Stimulated activated memory B cell treated with anti-CD40 and anti-IgM and Interleukin-4, amounts not matched to agents 10 μg/mL and 1 μg/mL and 100 μg/mL, for 72 hours (primary cell): ENCODE measurements around the gene SF3B3.

Source experiments
- ATAC-seq: fragments of 150-1000 bp; cut with Tn5 transposase; 2 replicates; pipeline ENCODE4 v1.10.0; 2021
- H3K27ac Mint-ChIP-seq: one replicate; pipeline ENCODE4 v1.8.0; 2022; ENCODE audit warnings: mild to moderate bottlenecking, mixed read lengths
- H3K27me3 Mint-ChIP-seq: one replicate; pipeline ENCODE4 v1.8.0; 2022; ENCODE audit warnings: mixed read lengths
- H3K36me3 Mint-ChIP-seq: one replicate; pipeline ENCODE4 v1.8.0; 2022; ENCODE audit warnings: mixed read lengths
- H3K4me1 Mint-ChIP-seq: one replicate; pipeline ENCODE4 v1.8.0; 2022; ENCODE audit warnings: mixed read lengths
- H3K4me3 Mint-ChIP-seq: one replicate; pipeline ENCODE4 v1.8.0; 2022; ENCODE audit warnings: mild to moderate bottlenecking, moderate library complexity, mixed read lengths
- H3K9me3 Mint-ChIP-seq: one replicate; pipeline ENCODE4 v1.8.0; 2022; ENCODE audit warnings: mixed read lengths

SF3B3 gene

DNA sequence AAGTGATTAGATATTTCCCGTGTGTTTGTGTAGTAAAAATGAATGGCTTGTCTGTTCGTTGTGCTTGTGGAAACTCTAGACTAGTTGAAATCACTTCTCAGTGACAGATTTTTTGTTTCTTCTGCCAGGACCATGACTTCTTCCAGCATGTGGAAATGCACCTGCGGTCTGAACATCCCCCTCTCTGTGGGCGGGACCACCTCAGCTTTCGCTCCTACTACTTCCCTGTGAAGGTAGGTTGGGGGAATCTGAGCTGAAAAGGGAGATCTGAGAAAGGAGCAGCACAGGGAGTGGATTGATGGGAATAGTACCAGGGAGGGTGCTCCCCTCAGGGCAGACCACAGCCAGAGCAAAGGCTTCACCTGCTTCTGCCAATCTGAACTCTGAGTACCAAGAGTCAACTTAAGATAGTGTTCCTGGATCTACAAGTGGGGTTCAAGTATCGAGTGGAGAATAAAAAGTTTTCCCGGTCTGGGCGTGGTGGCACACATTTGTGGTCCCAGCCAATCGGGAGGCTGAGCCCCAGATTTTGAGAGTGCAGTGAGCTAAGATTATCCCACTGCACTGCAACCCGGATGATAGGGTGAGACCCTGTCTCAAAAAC, 47.5 kb downstream of the SF3B3 start:
- no peak overlapping the region for H3K27ac Mint-ChIP-seq
- ATAC-seq: no peak
- H3K4me1 Mint-ChIP-seq: peaks cover under 1% of the 10 kb centered on the region
- H3K36me3 Mint-ChIP-seq: peaks cover 74% of the 10 kb centered on the region
- H3K9me3 Mint-ChIP-seq: no peaks in the 10 kb centered on the region
- no peaks in the 10 kb centered on the region for H3K27me3 Mint-ChIP-seq
- no peak overlapping the region for H3K4me3 Mint-ChIP-seq

DNA sequence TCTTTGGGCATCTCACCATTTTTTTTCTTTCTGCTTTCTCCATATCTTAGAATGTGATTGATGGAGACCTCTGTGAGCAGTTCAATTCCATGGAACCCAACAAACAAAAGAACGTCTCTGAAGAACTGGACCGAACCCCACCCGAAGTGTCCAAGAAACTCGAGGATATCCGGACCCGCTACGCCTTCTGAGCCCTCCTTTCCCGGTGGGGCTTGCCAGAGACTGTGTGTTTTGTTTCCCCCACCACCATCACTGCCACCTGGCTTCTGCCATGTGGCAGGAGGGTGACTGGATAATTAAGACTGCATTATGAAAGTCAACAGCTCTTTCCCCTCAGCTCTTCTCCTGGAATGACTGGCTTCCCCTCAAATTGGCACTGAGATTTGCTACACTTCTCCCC, 48.0 kb downstream of the SF3B3 start:
- Mint-ChIP-seq H3K27me3 (no peaks in the 10 kb centered on the region), H3K27ac (no peak overlapping the region), H3K4me1 (peaks cover 6% of the 10 kb centered on the region), H3K4me3 (no peak overlapping the region), H3K36me3 (peaks cover 74% of the 10 kb centered on the region), H3K9me3 (no peaks in the 10 kb centered on the region)
- ATAC-seq: no peak

DNA sequence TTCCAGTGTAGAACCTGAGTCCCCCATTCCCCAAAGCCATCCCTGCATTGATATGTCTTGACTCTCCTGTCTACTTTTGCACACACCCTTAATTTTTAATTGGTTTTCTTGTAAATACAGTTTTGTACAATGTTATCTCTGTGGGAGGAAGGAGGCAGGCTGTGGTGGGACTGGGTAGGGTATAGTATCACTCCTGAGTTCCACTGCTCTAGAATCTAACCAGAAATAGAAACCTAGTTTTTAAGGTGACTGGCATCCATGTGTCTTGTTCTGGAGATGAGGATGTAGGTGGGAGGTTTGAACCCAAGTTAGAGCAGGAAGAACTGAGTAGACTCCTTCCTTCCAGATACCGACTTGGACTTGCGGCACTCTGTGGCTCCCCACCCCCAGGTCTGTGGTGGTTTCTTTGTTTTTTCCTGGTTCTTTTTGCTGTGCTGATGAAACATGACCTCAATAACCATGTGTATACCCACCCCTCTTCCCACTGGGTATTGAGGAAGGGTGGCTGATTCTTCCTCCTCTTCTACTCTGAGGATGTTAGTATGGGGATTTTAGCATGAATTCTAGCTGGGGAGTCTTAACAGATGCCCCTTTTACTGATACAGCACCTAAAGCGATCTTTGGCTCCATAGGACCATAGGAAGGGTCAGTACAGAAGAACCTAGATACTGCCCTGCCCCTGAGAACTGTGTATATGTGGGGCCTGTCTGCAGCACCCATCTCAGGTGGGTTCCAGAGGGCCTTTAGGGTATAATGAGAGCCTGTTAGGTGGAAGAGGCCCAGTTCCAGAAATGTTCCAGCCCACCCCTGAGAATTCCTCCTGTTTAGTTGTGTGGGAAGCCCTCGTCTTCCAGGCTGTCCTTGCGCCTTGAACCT, 48.7 kb downstream of the SF3B3 start:
- no peak for ATAC-seq
- no peak overlapping the region for H3K27ac Mint-ChIP-seq
- H3K4me1 Mint-ChIP-seq: peaks cover 7% of the 10 kb centered on the region

DNA sequence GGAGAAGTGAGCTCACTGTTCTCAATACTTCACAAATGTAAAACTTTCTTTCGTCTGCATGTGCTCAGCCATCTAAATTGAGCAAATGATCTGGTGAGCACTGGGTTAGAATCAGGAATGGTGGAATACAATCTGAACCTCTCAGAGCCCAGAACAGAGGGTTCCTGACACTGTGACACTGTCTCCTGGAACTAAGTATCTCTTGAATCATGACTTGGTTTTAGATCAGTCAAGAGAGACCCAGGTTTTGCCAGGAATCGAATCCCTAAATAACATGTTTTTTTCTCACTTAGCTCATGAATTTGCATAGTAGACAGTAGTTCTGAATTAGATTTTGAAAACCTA, 49.3 kb downstream of the SF3B3 start:
- H3K27me3 Mint-ChIP-seq: no peaks in the 10 kb centered on the region
- no peaks in the 10 kb centered on the region for H3K9me3 Mint-ChIP-seq
- H3K27ac Mint-ChIP-seq: no peak overlapping the region
- ATAC-seq: no peak
- H3K4me3 Mint-ChIP-seq: no peak overlapping the region
- H3K4me1 Mint-ChIP-seq: peaks cover 7% of the 10 kb centered on the region
- peaks cover 65% of the 10 kb centered on the region for H3K36me3 Mint-ChIP-seq

More for the DNA sequence above, 48.7 kb downstream of the SF3B3 start:
- no peaks in the 10 kb centered on the region for H3K9me3 Mint-ChIP-seq
- H3K27me3 Mint-ChIP-seq: no peaks in the 10 kb centered on the region
- H3K36me3 Mint-ChIP-seq: peaks cover 68% of the 10 kb centered on the region
- H3K4me3 Mint-ChIP-seq: no peak overlapping the region

DNA sequence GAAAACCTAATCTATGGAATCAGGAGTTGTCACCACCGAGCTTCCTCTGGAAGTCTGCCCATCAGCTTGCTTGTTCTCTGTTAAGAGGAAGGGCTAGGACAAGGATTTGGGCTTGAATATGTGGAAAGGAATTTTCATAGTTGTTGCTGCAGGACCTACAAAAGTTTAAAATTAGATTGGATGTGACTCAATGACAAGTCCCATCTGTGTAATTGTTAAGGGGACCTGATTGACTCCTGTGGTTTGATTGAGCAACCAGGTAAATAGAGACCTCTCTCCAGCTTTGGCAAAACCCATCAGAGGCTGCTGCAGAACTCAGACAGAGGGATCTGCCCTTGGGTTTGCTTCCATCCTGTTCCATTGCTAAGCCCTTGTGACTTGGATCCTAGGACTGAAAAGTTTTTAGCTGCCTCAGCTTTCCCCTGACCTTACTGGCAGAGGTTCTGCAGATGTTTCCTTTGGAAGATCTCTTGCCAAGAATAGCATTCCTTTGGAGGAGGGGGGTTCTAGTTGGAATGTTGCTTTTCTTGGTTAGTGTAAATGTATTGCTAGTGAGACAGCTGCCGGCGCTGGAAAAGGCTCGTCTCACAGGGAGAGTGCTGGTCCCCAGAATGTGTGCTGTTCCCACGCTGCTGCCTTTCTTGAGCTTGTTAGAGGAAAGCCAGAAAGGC, 50.0 kb downstream of the SF3B3 start:
- no peak overlapping the region for H3K4me3 Mint-ChIP-seq
- no peak for ATAC-seq
- H3K4me1 Mint-ChIP-seq: peaks cover 7% of the 10 kb centered on the region
- H3K27me3 Mint-ChIP-seq: no peaks in the 10 kb centered on the region
- peaks cover 58% of the 10 kb centered on the region for H3K36me3 Mint-ChIP-seq
- H3K27ac Mint-ChIP-seq: no peak overlapping the region
- no peaks in the 10 kb centered on the region for H3K9me3 Mint-ChIP-seq

DNA sequence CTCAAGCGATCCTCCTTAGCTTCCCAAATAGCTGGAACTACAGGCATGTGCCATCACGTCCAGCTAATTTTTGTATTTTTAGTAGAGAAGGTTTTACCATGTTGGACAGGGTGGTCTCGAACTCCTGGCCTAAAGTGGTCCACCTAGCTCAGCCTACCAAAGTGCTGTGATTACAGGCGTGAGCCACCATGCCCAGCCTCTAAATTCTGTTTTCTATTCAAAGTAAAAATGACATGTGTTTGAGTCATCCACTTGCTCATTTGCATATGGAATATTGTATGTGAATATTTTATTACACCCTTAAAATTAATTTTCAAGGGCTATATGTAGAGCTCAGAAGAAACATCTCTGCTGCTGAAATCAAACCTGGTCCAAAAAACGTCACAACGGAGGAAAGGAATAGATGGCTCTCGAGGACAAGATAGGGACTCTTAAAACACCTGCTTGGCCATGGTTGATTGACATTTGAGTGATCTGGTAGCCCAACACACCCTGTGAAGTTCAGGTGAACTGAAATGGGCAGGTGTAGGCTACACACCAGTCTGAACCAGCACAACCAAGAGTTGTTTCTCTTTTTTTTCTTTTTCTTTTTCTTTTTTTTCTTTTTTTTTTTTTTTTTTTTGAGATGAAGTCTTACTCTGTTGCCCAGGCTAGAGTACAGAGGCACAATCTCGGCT, 51.1 kb downstream of the SF3B3 start:
- Mint-ChIP-seq H3K27ac (peak overlapping the region; percentile 40), H3K36me3 (peaks cover 47% of the 10 kb centered on the region), H3K4me3 (no peak overlapping the region), H3K4me1 (peaks cover 7% of the 10 kb centered on the region), H3K27me3 (no peaks in the 10 kb centered on the region), H3K9me3 (no peaks in the 10 kb centered on the region)
- no peak for ATAC-seq

DNA sequence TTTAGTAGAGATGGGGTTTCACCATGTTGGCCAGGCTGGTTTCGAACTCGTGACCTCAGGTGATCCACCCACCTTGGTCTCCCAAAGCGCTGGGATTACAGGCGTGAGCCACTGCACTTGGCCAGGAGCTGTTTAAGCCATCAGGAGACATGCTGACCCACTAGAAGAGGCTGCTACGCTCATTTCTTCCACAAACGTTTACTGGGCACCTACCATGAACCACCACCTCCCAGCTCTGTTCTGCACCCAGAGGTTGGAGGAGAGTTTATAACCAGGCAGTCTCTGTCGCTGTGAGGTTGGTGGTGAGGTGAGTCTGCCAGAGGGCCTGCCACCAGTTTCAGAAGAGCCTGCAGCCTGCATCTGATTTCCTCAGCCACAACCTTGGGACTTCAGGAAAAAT, 51.8 kb downstream of the SF3B3 start:
- Mint-ChIP-seq H3K27ac (no peak overlapping the region), H3K4me3 (no peak overlapping the region)

DNA sequence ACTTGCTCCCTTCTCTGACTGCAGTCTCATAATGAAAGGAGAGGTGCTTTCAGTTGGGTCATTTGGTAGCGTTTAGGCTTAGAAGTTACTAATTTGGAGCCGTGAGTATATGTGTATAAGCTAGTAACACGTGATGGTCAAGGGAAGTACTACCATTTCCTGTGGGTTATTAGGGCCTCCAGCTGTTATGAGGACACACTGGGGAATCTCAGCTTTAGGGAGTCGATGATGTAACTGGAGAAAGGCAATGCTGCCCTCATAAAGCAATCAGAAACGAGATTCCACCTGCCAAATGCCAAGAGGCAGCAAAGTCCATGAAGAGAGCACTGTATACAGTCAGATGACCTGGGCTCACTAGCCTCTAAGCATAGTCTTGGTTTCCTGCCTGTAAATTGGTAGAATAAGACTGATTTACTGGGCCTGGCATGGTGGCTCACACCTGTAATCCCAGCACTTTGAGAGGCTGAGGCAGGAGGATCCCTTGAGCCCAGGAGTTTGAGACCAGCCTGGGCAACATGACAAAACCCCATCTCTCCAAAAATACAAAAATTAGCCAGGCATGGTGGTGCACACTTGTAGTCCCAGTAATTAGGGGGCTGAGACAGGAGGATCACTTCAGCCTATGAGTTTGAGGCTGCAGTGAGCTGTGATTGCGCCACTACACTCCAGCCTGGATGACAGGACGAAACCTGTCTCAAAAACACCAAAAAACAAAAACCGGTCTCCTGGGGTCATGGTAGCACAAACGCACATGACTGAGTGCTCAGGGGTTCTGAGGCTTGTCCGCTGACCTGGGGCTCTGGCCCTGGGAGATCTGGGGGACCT, 53.0 kb downstream of the SF3B3 start:
- Mint-ChIP-seq H3K27me3 (no peaks in the 10 kb centered on the region), H3K9me3 (no peaks in the 10 kb centered on the region), H3K4me3 (no peak overlapping the region), H3K4me1 (peaks cover 7% of the 10 kb centered on the region), H3K27ac (peak overlapping the region; percentile 14), H3K36me3 (peaks cover 32% of the 10 kb centered on the region)
- peak; percentile 56 for ATAC-seq

More for the DNA sequence above, 51.8 kb downstream of the SF3B3 start:
- H3K27me3 Mint-ChIP-seq: no peaks in the 10 kb centered on the region
- H3K4me1 Mint-ChIP-seq: peaks cover 7% of the 10 kb centered on the region
- no peak for ATAC-seq
- no peaks in the 10 kb centered on the region for H3K9me3 Mint-ChIP-seq
- H3K36me3 Mint-ChIP-seq: peaks cover 44% of the 10 kb centered on the region

DNA sequence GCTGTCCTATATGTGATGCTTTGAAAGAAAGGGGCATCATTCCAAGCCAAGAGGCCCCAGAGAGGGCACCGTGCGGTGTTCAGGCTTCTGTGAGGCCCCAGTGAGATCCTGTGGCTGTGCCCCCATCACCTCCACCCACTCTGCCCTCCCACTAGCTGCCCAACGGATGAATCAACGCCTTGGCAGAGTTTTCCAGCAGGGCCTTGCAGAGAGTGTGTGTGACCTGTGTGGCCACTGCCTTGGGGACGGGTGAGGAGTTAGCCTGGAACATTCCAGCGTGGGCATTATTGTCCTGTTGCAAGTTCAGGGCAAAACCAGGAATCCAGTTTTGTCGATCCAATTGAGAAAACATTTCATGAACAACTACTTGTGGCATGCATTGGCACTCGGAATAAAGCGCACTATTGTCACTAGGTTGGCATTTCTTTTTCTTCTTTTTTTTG, 53.7 kb downstream of the SF3B3 start:
- ATAC-seq: no peak
- peaks cover 25% of the 10 kb centered on the region for H3K36me3 Mint-ChIP-seq
- H3K9me3 Mint-ChIP-seq: no peaks in the 10 kb centered on the region
- peaks cover 7% of the 10 kb centered on the region for H3K4me1 Mint-ChIP-seq
- H3K4me3 Mint-ChIP-seq: no peak overlapping the region
- no peaks in the 10 kb centered on the region for H3K27me3 Mint-ChIP-seq
- H3K27ac Mint-ChIP-seq: peak overlapping the region; percentile 14

DNA sequence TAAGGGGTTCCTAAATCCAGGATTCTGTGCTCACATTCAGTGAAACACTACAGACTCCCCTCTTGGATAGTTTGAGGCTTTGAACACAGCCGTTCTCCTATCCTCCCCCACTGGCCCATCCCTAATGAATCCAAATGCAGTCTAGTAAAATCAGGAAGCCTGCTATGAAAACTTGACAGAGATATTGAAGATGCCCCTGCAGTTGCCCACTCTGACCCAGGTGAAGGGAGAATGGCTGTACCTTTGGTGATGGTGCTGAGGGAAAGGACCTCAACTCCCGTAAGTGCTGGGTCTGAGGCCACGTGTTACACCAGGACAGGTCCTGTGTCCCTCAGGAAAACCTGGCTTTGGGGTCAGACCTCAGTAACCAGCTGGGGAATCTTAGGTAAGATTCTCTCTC, 54.4 kb downstream of the SF3B3 start:
- Mint-ChIP-seq H3K4me1 (peaks cover 7% of the 10 kb centered on the region), H3K4me3 (no peak overlapping the region), H3K27ac (no peak overlapping the region), H3K9me3 (no peaks in the 10 kb centered on the region), H3K27me3 (no peaks in the 10 kb centered on the region), H3K36me3 (peaks cover 18% of the 10 kb centered on the region)
- ATAC-seq: no peak

DNA sequence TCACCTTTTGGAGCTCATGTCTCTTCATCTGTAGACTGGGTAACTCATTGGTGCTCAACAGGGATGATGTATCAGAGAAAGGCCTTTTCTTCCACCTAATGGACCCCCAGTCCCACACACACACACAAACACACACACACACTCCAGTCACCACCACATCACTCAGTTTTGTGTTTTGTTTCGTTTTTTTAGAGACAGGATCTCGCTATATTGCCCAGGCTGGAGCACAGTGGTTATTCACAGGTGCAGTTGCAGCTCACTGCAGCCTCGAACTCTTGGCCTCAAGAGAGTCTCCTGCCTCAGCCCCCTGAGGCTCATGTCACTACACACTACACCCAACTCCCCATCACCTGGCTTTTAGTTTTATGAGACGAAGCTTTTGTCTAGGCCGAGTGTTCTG, 55.6 kb downstream of the SF3B3 start:
- H3K4me3 Mint-ChIP-seq: no peak overlapping the region
- peaks cover 5% of the 10 kb centered on the region for H3K36me3 Mint-ChIP-seq
- peaks cover 7% of the 10 kb centered on the region for H3K4me1 Mint-ChIP-seq
- ATAC-seq: no peak
- H3K27me3 Mint-ChIP-seq: no peaks in the 10 kb centered on the region
- H3K27ac Mint-ChIP-seq: no peak overlapping the region
- no peaks in the 10 kb centered on the region for H3K9me3 Mint-ChIP-seq

DNA sequence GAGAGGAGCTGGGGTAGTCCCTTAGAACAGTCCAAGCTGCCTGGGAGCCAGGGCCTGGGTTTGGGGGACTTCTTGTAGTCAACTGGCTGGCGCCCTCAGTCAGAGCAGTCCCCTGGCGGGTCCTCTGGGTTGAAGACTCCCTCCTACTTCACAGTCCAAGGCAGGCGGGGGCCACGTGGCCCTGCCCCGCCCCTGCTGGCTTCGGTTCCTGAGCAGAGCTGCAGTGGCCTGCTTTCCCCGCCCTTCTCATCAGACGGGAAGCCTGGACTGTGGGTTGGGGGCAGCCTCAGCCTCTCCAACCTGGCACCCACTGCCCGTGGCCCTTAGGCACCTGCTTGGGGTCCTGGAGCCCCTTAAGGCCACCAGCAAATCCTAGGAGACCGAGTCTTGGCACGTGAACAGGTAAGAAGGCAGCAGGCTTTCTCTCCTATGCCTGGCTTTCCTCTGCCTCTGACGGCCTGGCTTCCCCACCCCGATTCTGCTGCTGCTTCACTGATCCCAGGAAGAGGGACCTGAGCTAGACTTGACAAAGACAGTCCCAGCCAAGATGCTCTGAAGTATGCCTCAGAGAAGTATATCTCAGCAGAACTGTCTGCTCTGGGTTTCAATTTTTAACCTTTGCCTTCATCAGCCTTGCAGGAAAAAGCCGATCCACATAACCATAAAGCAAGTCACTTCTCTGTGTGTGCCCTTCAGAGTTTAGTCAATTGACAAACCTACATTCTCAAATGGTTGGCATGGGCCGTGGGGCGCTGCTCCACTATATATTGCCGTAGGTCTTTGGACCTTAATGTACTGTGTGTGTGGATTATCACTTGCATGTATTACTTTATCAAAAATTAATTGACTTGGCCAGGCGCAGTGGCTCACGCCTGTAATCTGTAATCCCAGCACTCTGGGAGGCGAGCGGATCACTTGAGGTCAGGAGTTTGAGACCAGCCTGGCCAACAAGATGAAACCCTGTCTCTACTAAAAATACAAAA, 56.3 kb downstream of the SF3B3 start:
- no peak overlapping the region for H3K27ac Mint-ChIP-seq
- peaks cover 7% of the 10 kb centered on the region for H3K4me1 Mint-ChIP-seq
- no peaks in the 10 kb centered on the region for H3K27me3 Mint-ChIP-seq
- H3K9me3 Mint-ChIP-seq: no peaks in the 10 kb centered on the region
- no peaks in the 10 kb centered on the region for H3K36me3 Mint-ChIP-seq
- H3K4me3 Mint-ChIP-seq: no peak overlapping the region
- no peak for ATAC-seq

DNA sequence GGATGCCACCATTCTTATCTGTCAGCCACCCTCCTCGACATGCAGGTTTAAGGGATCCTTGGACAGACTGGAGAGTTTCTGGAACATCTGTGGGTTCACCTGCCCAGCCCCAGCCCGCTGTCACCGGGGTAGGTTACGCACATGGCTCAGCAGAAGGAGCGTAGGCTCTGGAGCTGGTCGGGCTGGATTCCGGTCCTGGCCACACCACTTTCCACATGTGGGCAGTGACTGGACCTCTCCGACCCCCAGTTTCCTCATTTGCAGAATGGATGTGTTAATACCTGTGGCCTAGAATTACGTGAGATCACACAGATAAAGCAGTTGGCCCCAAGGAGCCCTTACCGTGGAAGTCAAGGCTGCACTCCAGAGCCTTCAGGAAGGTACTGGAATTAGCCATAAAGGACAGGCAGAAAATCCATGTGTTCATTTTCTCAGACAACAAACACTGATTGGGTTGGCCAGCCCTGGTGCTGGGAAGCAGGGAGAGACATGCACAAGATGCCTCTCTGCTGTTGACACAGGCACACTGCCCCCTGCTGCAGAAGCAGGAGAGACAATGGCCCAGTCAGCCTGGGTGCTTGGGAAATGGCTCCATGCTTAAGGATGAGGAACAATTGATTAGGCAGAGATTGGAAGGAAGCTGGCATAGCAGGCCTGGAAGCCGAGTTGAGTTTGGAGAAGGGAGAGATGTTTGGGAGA, 58.8 kb downstream of the SF3B3 start:
- no peaks in the 10 kb centered on the region for H3K4me1 Mint-ChIP-seq
- H3K27ac Mint-ChIP-seq: no peak overlapping the region
- H3K27me3 Mint-ChIP-seq: peaks cover 13% of the 10 kb centered on the region
- no peaks in the 10 kb centered on the region for H3K9me3 Mint-ChIP-seq
- no peak for ATAC-seq
- no peak overlapping the region for H3K4me3 Mint-ChIP-seq
- H3K36me3 Mint-ChIP-seq: no peaks in the 10 kb centered on the region
